Stimulated activated CD4-positive, alpha-beta T cell treated with anti-CD3 and anti-CD28 coated beads, Interleukin-2, amount 100 ng/mL, for 48 hours (primary cell): ENCODE results near the gene C16orf74.

Experiments used
- DNase-seq, 2 donors: peaks; one replicate each; pipeline ENCODE4 v3.0.0-alpha.2; 2020

The C16orf74 gene

GRCh38 chr16:85746460-85747215 lies 4.3 kb downstream of the C16orf74 start:
- DNase-seq = no peak

- DNase-seq = no peak
These were observed 11.8 kb downstream of the C16orf74 start for GRCh38 chr16:85738923-85739715.

- no peak for DNase-seq
These were observed 14.0 kb downstream of the C16orf74 start for GRCh38 chr16:85736921-85737320.

- no peak for DNase-seq
These were observed 14.9 kb downstream of the C16orf74 start for GRCh38 chr16:85735946-85736345.

- DNase-seq = no peak
These were observed 15.7 kb downstream of the C16orf74 start for GRCh38 chr16:85735225-85735635.

GRCh38 chr16:85734311-85735017 lies 16.4 kb downstream of the C16orf74 start:
- DNase-seq = no peak

- DNase-seq = no peak
These were observed 17.1 kb downstream of the C16orf74 start for GRCh38 chr16:85733839-85734170.

GRCh38 chr16:85733155-85733838 lies 17.6 kb downstream of the C16orf74 start:
- DNase-seq = no peak

GRCh38 chr16:85731179-85731578 lies 19.7 kb downstream of the C16orf74 start:
- DNase-seq = no peak

GRCh38 chr16:85730186-85730465 lies 20.8 kb downstream of the C16orf74 start:
- no peak for DNase-seq

- no peak for DNase-seq
These were observed 21.3 kb downstream of the C16orf74 start for GRCh38 chr16:85729452-85730185.

- no peak for DNase-seq
These were observed 22.0 kb downstream of the C16orf74 start for GRCh38 chr16:85728879-85729278.

- no peak for DNase-seq
These were observed 26.0 kb downstream of the C16orf74 start for GRCh38 chr16:85724936-85725335.

- no peak for DNase-seq
These were observed 26.6 kb downstream of the C16orf74 start for GRCh38 chr16:85724126-85724879.

- no peak for DNase-seq
These were observed 28.6 kb downstream of the C16orf74 start for GRCh38 chr16:85722128-85722893.

GRCh38 chr16:85720302-85720637 lies 30.6 kb downstream of the C16orf74 start:
- DNase-seq = no peak

GRCh38 chr16:85719605-85720301 lies 31.1 kb downstream of the C16orf74 start:
- DNase-seq = no peak

GRCh38 chr16:85718682-85719081 lies 32.2 kb downstream of the C16orf74 start:
- DNase-seq = peak in 1 of 2 donors; percentile 16

GRCh38 chr16:85718153-85718477 lies 32.8 kb downstream of the C16orf74 start:
- DNase-seq = no peak

GRCh38 chr16:85717393-85718152 lies 33.3 kb downstream of the C16orf74 start:
- peak; percentile 68 to 75 for DNase-seq
